HepG2 (cell line): ENCODE results near the gene NYNRIN. TPM values are rescaled to one million over a fixed set of nuclear protein-coding genes. Genes with fewer than 3 reads are reported as not detected.
A peak's percentile ranks its signal among the peaks of the same experiment; 100 is the strongest.

ENCODE experiments used
- EED ChIP-seq: sonication (generic); formaldehyde crosslinking; IDR thresholded peaks from 2 replicates; pipeline ENCODE4 v1.5.0; 2020; ENCODE audit warnings: mild to moderate bottlenecking, missing genetic modification reagents
- EP300 ChIP-seq, 3 experiments: sonication (generic) in 1 of 3; formaldehyde crosslinking in 1 of 3; IDR thresholded peaks; 2 replicates each; pipeline versions ENCODE4 v1.5.1 to v1.6.1; 2011 to 2020; ENCODE audit warnings: low read depth in 2 of 3, low read length in 2 of 3, borderline replicate concordance in 1 of 3, improper control_type of control experiment in 1 of 3, mild to moderate bottlenecking in 1 of 3, missing genetic modification reagents in 1 of 3, moderate library complexity in 1 of 3
- HMG20B ChIP-seq: conservative IDR thresholded peaks from 2 replicates; pipeline ENCODE4 v1.6.1; 2016; ENCODE audit warnings: missing genetic modification reagents, missing compliant biosample characterization
- JARID2 ChIP-seq: sonication (generic); formaldehyde crosslinking; IDR thresholded peaks from 2 replicates; pipeline ENCODE4 v1.8.1; 2023; ENCODE audit warnings: missing genetic modification reagents, inconsistent platforms; ENCODE audit not compliant: insufficient replicate concordance
- JUN ChIP-seq: sonication (generic); formaldehyde crosslinking; IDR thresholded peaks from 2 replicates; pipeline ENCODE4 v1.4.0; 2020; ENCODE audit warnings: mild to moderate bottlenecking, missing genetic modification reagents
- KMT2B ChIP-seq: IDR thresholded peaks from 2 replicates; pipeline ENCODE4 v1.6.1; 2016; ENCODE audit warnings: missing genetic modification reagents, missing compliant biosample characterization
- NFE2L1 ChIP-seq: sonication (generic); formaldehyde crosslinking; IDR thresholded peaks from 2 replicates; pipeline ENCODE4 v1.4.0; 2020; ENCODE audit warnings: missing genetic modification reagents, mild to moderate bottlenecking, borderline replicate concordance
- NR3C1 ChIP-seq: sonication (generic); formaldehyde crosslinking; IDR thresholded peaks from 2 replicates; pipeline ENCODE4 v1.4.0; 2020; ENCODE audit warnings: missing genetic modification reagents
- PBX3 ChIP-seq: sonication (generic); formaldehyde crosslinking; IDR thresholded peaks from 2 replicates; pipeline ENCODE4 v1.8.1; 2023; ENCODE audit warnings: missing genetic modification reagents, inconsistent platforms, borderline replicate concordance
- TCF7 ChIP-seq: sonication (generic); IDR thresholded peaks from 2 replicates; pipeline ENCODE4 v1.6.1; 2016; ENCODE audit warnings: antibody characterized with exemption, low read depth
- ZKSCAN5 ChIP-seq: sonication (generic); formaldehyde crosslinking; IDR thresholded peaks from 2 replicates; pipeline ENCODE4 v1.5.1; 2020; ENCODE audit warnings: mild to moderate bottlenecking, missing genetic modification reagents
- ZNF263 ChIP-seq: sonication (generic); formaldehyde crosslinking; IDR thresholded peaks from 2 replicates; pipeline ENCODE4 v1.4.0; 2020; ENCODE audit warnings: missing genetic modification reagents
- ZNF331 ChIP-seq: sonication (generic); formaldehyde crosslinking; IDR thresholded peaks from 2 replicates; pipeline ENCODE4 v1.4.0; 2020; ENCODE audit warnings: missing genetic modification reagents
- ZNF563 ChIP-seq: sonication (generic); formaldehyde crosslinking; IDR thresholded peaks from 2 replicates; pipeline ENCODE4 v1.8.0; 2022; ENCODE audit warnings: mild to moderate bottlenecking, moderate library complexity, missing genetic modification reagents
- ZNF572 ChIP-seq: sonication (generic); formaldehyde crosslinking; IDR thresholded peaks from 2 replicates; pipeline ENCODE4 v1.5.1; 2020; ENCODE audit warnings: mild to moderate bottlenecking, missing genetic modification reagents
- polyA plus RNA-seq, 8 experiments: library from polyadenylated mRNA; depleted of rRNA in 3 of 8; stranded (reverse) in 7 of 8; unstranded in 1 of 8; fragments of >200 nt; fragmentation: Illumina TruSeq in 4 of 8; extraction: Trizol in 4 of 8; gene quantifications; 2 replicates each; pipeline versions ENCODE4 v1.2.1 to v1.2.3, GENCODE V29; 2011 to 2016; ENCODE audit warnings: low read depth in 4 of 8, missing spikeins in 1 of 8, mixed read lengths in 1 of 8; ENCODE audit not compliant: insufficient read depth in 1 of 8
- total RNA-seq, 5 experiments: library from RNA; depleted of rRNA; stranded (reverse); fragments of >200 nt; fragmentation: Illumina TruSeq; extraction: Trizol; gene quantifications; 2 replicates each; pipeline ENCODE4 v1.2.3, GENCODE V29; 2016; ENCODE audit warnings: low read depth in 1 of 5
- TF ChIP-seq, protein P1 (sequence below): sonication (generic); formaldehyde crosslinking; IDR thresholded peaks from 2 replicates; pipeline ENCODE4 v1.5.1; 2020; ENCODE audit warnings: mild to moderate bottlenecking, moderate library complexity, missing genetic modification reagents
- TF ChIP-seq, protein P2 (sequence below): sonication (generic); formaldehyde crosslinking; IDR thresholded peaks from 2 replicates; pipeline ENCODE4 v1.4.0; 2020; ENCODE audit warnings: missing genetic modification reagents, borderline replicate concordance

Gene NYNRIN
- total and polyA plus RNA-seq, 2 of the 13 experiments (the other 11 are each of a cell fraction or from before 2014, with no cell fraction given), result 0.63 to 1.1 TPM

- TF ChIP-seq PBX3 (no peak), ZKSCAN5 (CRISPR knock-in tag) (0 out of 2 replicates have a peak, but pooled peaks have one; percentile 24), ZNF331 (CRISPR knock-in tag) (no peak), JARID2 (CRISPR knock-in tag) (no peak), ZNF572 (CRISPR knock-in tag) (peak; percentile 59; the same call in 1 of the 2 replicates), KMT2B (no peak), NFE2L1 (CRISPR knock-in tag) (no peak), ZNF563 (CRISPR knock-in tag) (no peak), EP300 (IDR thresholded peaks at IDR 0.05; ENCODE audit: low read depth in 2 of 2, low read length in 2 of 2) (no peak), EP300 (CRISPR knock-in tag; IDR thresholded peaks at IDR 0.05; ENCODE audit: borderline replicate concordance) (no peak), HMG20B (CRISPR knock-in tag) (no peak), NR3C1 (CRISPR knock-in tag) (no peak), JUN (CRISPR knock-in tag) (no peak), EED (CRISPR knock-in tag) (no peak), TCF7 (no peak), ZNF263 (CRISPR knock-in tag) (no peak)
- TF ChIP-seq, protein P1, sequence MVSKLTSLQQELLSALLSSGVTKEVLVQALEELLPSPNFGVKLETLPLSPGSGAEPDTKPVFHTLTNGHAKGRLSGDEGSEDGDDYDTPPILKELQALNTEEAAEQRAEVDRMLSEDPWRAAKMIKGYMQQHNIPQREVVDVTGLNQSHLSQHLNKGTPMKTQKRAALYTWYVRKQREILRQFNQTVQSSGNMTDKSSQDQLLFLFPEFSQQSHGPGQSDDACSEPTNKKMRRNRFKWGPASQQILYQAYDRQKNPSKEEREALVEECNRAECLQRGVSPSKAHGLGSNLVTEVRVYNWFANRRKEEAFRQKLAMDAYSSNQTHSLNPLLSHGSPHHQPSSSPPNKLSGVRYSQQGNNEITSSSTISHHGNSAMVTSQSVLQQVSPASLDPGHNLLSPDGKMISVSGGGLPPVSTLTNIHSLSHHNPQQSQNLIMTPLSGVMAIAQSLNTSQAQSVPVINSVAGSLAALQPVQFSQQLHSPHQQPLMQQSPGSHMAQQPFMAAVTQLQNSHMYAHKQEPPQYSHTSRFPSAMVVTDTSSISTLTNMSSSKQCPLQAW, result no peak
- TF ChIP-seq, protein P2, sequence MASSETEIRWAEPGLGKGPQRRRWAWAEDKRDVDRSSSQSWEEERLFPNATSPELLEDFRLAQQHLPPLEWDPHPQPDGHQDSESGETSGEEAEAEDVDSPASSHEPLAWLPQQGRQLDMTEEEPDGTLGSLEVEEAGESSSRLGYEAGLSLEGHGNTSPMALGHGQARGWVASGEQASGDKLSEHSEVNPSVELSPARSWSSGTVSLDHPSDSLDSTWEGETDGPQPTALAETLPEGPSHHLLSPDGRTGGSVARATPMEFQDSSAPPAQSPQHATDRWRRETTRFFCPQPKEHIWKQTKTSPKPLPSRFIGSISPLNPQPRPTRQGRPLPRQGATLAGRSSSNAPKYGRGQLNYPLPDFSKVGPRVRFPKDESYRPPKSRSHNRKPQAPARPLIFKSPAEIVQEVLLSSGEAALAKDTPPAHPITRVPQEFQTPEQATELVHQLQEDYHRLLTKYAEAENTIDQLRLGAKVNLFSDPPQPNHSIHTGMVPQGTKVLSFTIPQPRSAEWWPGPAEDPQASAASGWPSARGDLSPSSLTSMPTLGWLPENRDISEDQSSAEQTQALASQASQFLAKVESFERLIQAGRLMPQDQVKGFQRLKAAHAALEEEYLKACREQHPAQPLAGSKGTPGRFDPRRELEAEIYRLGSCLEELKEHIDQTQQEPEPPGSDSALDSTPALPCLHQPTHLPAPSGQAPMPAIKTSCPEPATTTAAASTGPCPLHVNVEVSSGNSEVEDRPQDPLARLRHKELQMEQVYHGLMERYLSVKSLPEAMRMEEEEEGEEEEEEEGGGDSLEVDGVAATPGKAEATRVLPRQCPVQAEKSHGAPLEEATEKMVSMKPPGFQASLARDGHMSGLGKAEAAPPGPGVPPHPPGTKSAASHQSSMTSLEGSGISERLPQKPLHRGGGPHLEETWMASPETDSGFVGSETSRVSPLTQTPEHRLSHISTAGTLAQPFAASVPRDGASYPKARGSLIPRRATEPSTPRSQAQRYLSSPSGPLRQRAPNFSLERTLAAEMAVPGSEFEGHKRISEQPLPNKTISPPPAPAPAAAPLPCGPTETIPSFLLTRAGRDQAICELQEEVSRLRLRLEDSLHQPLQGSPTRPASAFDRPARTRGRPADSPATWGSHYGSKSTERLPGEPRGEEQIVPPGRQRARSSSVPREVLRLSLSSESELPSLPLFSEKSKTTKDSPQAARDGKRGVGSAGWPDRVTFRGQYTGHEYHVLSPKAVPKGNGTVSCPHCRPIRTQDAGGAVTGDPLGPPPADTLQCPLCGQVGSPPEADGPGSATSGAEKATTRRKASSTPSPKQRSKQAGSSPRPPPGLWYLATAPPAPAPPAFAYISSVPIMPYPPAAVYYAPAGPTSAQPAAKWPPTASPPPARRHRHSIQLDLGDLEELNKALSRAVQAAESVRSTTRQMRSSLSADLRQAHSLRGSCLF, result no peak
- TF ChIP-seq, all 625 proteins: peak for 9
Measured at GRCh38 chr14:24377657-24378056, 21.1 kb upstream of the NYNRIN start (continued).
